CD4-positive, alpha-beta T cell treated with Interleukin-2 at 100 ng/mL for 4 hours (primary cell): ENCODE results near the gene TPPP3.

Source experiments
- DNase-seq: peaks from one replicate; pipeline ENCODE4 v3.0.0-alpha.2; 2020; ENCODE audit warnings: low spot score

TPPP3 gene

DNA sequence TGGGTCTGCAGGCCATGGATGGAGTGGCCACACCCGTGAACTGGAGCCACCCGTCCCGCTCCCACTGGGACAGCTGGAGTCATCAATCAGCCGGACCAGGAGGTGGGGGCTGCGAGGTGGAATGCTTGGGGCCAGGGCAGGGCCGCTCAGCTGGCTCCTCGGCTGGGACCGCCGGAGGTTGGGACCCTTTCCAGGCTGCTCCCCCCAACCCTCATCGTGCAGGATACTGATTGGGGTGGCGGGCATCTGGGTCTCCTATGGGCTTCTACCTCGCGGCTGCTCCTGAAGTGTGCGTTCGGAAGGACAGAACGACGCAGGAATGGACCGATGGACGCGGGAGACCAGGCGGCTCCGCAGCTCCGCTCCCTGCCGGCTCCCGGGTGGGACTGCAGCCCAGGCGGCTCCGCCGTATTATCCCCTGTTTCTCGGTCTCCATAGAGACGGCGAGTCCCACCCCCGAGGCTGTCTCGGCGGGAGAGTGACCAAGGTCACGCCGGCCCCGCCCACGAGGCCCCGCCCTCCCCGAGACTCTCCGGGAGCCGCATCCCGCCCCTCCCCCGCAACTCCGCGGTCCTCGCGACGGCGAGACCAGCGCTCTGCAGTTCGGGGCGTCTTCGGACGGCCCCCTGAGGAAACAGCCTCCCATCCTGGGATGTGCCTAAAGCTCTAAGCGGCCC, at the start of gene TPPP3:
Gene TPPP3 (minus strand): TSS at position 388 of the 677 bp plus-strand sequence. CDS start 2,387 bp downstream, outside the sequence.
- peak; percentile 56 for DNase-seq

DNA sequence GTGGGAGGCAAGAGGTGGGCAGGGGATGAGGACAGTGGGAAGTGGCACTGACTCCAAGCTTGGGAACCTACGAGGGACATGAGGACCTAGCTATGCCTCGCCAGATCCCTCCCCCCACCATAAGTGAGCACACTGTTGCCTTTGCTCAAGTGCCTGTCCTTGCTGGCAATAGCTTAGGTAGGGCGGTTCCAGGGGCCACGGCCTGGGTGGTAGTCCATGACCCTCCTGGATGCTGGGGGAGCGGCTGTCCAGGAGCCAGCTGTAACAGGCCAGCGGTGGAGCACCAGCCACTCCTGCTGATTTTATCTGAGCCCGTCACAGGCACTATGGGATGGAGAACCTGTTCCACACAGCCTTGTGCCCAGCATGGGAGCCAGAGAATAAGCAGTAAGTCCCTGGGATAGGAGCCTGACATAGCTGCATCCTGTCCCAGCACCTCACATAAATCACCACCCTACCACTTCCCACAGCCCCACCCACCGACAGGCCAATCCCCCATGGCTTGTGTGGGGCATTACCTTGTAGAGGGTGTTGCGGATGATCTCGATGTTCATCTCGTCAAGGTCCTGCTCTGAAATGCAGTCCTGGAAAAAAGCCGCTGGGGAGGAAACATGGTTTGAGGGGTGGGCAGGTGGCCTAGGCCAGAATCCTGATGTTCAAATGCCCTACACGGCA, 49.4 kb upstream of the TPPP3 start:
- DNase-seq, result no peak

DNA sequence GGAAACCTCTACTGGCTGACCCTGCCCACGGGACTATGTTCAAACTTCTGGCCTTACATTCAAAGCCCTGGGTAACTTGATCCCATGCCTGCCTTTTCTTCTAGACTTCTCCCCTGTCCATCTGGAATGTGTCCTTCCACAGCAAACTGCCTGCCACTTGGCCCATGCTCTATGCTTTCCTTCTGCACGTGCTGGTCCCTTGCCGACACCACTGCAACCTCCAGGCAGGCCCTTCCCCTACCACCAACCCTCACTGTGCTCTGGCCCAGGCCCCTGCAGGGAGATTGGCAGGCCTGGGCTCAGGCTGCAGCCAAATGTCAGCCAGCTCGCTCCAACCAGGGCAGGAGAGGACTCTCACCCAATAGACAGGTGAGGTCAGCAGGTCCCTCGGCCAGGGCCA, 48.6 kb upstream of the TPPP3 start:
- no peak for DNase-seq

DNA sequence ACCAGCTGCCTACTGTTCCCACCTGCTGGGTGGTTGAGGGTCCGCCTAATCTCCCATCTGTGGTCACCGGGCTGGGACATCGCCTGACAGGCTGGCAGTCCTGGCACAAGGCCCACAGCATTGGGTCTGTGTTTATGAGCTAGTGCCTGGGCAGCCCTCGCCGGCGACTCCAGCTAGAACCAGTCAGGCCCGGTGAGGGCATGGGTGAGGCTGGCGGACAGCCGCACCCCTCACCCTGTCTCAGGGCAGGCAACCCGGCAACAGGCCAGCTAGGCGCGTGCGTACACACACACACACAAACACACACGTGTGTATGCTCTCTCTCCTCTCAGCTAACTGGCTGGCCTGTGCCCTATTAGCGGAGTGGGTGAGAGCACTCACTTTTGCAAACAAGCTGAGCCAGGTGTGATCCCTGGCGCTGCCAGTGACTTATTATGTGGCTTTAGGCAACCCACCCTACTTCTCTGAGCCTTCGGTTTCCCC, 48.0 kb upstream of the TPPP3 start:
- DNase-seq, result no peak

DNA sequence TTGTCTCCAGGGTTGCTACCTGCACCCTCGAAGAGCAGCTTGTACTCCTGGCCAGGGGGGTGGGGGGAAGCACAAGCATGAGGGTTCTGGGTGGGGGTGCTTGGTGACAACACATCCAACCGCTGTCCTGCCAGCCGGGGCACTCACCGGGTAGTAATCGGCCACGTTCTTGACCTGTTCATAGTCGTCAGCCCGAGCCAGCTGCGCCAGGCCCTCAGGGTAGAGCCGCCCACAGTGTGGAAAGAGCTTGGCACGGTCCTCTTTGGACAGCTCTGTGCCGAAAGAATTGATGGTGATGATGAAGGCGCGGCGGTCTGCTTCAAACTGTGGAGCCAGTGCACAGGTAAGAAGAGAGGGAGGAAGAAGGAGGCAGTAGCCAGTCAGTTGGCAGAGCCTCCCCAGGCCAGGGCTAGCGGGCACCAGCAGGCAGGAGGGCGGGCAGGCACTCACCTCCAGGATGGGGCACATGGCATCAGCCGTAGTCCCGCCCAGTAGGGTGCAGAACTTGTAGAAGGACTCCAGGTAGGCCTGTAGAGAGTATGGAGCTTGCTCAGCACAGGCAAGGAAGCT, 45.6 kb upstream of the TPPP3 start:
- no peak for DNase-seq

DNA sequence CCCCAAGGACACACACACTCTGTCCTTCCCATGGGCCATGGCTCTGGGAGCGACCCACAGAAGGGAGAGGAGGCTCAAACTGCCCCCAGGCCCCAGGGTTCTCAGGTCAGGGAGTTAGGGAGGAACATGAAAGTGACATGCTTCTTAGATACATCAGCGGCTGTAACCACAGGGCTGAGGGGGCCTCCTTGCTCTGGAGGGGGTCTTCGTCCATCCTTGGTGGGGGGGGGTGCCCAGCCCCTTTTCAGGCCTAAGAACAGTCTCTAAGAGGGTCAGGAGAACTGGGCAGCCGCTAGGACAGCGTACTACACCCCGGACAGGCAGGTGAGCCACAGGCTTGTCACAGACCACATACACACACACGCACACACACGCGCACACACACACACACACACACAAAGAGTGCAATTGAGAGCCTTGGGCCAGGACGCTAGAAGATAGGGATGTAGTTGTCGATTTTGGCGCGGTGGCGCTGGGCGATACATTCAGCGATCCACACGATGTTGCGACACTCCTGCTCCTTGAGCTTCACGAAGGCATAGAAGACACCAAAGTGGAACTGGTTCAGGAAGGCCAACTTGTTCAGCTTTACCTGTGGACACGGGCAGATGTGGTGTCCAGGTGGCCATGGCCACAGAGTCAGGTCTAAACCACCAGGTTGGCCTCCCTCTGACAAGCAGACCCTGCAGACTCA, 44.9 kb upstream of the TPPP3 start:
- no peak for DNase-seq

DNA sequence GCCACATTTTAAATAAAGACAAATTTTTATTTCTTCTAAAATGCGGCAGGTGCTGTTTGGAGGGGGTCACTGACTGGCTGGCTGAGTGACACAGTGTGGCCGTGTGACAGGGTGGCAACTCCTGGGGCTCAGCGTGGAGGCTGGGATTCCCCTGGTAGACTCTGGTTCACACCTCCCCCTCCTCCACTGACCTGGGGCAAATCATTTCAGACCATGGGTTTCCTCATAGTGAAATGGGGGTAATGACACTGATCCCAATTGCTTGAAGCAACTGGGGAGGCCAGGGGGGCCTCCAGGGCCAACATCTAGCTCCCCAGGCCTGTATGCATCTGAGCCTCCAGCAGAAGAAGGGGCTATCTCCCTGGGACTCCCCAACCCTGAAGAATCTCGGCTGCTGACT, 44.2 kb upstream of the TPPP3 start:
- DNase-seq, result no peak

DNA sequence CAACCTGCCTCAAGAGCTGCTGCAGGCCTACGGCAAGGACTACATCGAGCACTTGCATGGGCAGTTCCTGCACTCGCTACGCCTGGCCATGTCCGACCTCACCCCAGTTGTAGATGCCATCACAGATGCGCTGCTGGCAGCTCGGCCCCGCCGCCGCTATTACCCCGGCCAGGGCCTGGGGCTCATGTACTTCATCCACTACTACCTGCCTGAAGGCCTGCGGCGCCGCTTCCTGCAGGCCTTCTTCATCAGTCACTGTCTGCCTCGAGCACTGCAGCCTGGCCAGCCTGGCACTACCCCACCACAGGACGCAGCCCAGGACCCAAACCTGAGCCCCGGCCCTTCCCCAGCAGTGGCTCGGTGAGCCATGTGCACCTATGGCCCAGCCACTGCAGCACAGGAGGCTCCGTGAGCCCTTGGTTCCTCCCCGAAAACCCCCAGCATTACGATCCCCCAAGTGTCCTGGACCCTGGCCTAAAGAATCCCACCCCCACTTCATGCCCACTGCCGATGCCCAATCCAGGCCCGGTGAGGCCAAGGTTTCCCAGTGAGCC, 43.4 kb upstream of the TPPP3 start:
- no peak for DNase-seq

DNA sequence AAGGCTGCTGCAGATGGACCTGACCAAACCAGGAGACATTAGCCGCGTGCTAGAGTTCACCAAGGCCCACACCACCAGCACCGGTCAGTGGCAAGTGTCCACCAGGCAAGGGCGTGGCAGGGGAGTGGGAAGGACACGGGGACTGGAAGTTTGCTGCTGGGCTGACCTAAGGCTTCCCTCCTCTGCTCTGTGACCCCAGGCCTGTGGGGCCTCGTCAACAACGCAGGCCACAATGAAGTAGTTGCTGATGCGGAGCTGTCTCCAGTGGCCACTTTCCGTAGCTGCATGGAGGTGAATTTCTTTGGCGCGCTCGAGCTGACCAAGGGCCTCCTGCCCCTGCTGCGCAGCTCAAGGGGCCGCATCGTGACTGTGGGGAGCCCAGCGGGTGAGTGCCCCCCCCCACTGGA, 42.5 kb upstream of the TPPP3 start:
- DNase-seq, result no peak

DNA sequence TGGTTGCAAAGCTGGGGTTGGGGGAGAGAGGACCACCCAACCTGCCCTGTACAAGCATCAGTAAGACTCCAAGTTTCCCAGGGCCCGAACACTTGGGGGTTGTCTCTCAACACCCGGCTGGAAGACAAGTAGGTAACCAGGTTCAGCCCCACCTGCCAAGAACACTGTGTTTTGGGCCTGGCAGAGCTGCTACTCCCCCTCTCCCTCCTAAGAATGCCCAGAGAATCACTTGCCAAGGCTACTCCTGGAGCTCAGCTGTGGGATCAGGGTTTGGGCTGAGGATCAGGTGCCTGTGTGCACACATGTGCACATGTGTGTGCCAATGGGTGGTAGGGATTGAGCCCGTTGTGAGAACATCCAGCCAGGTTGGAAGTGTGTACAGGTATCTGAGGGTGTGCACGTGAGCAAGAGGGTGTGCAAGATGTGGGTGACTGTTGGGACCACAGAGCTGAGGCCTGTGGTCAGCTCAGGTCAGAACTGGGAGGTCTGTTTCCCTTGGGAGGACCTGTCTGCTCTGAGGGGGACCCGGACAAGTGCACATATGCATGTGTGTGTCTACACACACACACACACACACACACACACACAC, 39.9 kb upstream of the TPPP3 start:
- DNase-seq, result no peak

DNA sequence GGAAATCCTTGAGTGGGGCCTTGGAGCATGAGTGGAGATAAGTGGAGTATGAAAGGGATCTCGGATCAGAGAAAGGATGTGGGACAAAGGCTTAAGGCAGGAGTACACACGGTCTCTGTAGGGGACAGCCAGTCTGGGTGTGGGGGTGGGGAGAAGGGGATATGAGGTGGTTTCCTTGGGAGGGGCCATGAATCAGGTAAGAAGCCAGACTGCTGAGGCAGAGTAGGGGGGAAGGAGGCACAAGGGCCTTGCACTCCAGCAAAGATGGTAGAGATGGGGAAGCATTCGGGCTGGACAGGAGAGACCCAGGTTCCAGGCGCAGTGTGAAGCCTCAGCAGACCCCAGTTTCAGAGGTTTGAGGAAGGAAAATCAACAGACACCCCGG, 39.2 kb upstream of the TPPP3 start:
- DNase-seq, result no peak

DNA sequence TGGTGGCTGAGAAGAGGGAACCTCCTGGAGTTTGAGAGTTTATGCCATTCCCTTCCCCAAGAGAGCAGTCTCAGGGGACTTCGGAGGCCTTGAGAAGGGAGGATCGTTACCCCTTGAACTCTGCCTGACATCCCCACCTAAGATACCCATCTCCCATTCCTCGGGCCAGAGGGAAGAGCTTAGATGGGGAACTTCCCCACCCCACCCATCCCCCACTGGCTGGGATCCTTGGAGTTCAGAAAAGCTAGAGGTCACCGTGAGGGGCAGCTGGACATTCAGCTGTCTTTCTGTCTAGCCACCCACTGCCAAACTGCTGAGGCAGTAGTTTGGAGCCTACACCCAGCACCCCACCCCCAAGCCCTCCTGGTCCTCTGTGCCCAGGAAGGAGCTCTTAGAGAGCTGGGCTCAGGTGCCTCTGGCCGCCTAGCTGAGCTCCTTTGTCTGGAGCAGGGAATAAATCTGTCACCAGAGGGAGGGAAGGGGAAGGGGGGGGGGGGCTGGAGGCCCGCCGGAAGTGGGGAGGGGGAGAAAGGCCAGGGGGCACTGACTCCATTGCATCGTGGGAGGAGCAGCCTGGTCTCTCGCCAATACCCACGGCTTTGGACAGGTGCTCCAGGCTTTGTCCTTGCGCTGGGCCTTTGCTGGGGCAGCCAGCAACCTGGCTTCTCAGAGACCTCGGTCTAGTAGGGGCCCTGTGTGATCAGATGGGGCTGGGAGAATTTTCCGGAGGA, 38.6 kb upstream of the TPPP3 start:
- DNase-seq, result no peak

DNA sequence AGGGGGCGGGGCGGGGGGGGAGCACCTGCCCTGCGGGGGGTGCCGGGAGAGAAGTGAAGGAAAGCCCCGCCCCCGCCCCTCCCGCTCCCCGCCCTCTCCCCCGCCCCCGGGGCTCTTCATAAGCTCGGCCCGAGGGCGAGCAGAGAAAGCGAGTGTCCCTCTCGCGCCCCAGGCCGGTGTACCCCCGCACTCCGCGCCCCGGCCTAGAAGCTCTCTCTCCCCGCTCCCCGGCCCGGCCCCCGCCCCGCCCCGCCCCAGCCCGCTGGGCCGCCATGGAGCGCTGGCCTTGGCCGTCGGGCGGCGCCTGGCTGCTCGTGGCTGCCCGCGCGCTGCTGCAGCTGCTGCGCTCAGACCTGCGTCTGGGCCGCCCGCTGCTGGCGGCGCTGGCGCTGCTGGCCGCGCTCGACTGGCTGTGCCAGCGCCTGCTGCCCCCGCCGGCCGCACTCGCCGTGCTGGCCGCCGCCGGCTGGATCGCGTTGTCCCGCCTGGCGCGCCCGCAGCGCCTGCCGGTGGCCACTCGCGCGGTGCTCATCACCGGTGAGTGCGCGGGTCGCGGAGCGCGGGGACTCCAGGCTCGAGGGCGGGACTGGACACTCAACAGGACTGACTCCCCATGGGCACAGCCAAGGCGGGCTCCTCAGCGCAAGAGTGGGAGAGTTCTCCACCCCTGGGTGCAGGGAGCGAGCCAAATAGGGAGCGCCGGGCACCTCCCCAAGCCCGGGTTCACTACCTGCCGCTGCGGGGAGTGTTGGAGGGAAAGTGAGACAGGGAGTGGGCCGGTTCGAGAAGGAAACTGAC, 37.9 kb upstream of the TPPP3 start, which contains the start of gene HSD11B2:
Gene HSD11B2 (plus strand): TSS at position 145 of the 798 bp plus-strand sequence. CDS start 128 bp downstream, at position 273.
- no peak for DNase-seq

DNA sequence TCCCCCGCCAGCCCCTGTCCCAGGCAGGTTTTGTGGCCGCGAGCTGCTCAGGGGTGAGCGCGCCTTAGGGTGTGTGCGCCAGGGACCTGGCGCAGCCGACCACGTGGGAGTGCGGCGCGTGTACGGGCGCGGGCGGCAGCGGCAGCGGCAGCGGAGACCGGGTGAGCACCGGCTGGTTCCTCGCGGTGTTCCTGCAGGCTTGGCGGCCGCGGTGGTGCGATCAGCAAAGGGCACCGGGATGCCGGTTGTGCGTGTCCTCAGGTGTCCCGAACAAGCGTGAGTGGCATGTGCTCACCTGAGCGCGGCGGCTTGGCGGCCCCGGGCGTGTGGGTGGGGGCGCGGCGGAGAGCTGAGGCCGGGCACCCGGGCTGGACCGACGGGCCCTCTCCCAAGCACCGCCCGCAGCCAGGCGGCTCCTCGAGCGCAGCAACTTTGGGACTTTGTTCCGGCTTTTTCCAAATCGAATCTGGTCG, 37.2 kb upstream of the TPPP3 start:
- no peak for DNase-seq

DNA sequence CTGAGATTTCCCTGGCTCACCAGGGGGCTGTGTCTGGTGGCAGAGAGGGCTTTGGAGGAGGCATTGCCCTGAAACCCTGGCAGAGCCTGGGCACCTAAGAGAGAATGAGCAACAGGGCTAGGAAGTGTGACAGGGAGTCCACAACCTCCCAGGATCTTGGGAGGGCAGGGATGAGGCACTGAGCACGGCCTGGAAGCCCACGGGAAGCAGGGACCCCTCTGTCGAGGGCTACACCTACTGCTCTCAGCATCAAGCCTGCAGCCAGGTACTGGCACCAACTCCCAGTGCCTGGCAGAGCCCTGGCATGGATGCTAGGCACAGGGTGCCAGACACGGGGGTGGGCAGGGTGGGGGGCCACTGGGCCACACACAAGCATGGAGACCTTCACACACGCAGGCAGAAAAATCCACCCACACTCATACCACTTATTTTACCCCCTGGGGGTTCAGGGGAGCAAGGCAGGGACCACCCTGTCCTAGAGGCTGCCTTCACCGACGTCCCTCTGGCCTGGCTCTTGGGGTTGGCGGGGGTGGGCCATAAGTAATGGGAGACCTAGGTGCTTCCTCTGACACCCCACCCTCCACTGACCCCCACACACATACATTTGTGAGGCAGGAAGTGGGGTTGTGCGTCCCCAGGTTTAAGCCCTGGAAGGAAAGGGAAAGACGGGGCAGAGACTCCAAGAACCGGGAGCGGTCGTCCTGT, 36.7 kb upstream of the TPPP3 start:
- no peak for DNase-seq

DNA sequence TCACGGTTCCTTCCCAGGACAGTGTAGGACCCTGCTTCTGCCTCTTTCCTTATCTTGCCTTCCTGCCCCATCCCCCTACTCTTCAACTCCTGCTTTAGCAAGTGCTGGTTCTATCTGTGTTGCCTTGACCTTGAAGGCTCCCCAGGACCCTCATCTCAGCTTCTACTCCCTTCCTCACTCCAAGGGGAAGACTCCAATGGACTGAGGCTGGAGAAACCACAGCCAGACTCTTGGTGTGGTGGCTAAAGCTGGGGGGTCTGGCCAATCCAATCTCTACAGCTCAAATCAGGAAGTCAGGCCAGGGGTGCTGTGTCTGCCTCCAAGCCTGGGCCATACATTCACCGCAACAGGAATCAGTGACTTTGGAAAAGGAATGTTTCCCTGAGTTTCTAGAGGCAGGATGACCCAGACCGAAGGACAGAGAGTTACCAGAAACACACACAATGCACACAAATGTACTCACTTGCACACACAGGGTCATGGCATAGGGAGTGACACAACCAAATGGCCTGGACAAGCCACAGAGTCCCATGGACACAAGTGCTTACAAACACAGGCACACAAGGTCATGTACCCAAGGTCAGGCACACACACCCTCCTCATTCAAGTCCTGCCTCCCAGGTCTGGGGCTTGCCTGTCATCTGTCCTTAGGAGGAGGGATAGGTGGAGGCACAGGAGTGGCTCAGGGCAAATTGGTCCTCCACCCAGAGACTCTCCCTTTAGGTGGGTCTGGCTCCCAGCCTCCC, 35.9 kb upstream of the TPPP3 start:
- no peak for DNase-seq

DNA sequence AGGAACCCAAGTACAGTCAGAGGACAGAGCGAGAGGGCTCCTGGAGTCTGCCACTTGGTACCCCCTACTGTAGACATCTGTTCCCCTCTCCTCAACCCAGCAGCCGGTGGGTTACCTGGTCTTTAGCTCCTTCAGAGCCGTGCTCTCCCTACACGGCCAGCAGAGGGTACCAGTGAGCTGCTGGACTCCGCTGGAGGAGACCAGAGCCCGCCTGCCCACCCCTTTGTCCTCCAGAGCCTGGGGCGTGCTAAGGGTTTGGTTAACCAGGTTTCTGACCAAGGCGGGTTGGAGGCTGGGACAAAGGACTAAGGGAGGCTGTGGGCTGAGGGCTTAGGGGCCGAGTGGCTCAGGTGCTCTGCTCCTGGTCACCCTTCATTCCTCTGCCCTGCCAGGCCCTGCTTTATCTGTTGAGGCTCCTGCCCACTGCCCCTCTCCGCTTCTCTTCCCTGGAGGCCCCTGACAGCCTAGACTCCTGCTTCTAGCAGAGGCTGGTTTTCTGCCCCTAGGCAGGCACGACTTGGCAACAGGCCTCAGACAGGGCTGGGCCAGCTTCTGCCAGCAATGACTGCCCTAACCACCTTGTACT, 34.9 kb upstream of the TPPP3 start:
- DNase-seq, result peak; percentile 48

DNA sequence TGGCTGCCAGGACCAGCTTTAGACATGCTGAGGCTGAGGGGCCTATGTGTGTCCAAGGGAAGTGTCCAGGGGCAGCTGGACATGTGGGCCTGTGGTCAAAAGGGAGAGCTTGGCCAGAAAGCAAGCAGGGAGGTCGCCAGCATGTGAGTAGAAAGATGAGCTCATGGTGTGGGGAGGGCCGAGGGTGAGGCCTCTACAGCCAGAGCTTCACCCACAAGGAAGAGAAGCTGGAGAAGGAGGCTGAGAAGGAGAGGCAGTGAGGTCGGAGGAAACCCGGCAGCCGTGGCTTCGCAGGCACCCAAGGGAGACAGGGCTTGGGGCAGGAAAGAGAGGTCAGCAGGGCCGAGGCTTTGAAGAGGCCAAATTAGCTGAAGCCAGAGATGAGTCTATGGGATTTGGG, 33.7 kb upstream of the TPPP3 start:
- no peak for DNase-seq

DNA sequence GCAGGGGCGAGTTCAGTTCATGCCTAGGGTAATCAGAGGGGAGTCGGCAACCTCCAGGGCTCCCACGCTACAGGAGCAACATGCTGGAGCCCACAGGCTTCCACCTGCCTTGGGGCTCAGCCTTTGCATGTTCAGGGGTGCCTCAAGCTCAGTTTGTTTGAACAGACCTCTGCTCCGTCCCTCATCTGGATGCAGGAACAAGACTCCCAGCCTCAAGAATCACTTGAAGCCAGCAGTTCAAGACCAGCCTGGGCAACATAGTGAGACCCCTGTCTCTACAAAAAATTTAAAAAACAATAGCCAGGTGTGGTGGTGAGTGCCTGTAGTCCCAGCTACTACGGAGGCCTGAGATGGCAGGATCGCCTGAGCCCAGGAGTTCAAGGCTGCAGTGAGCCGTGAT, 32.7 kb upstream of the TPPP3 start:
- no peak for DNase-seq
